OCI-LY1 (cell line): Measurements from ENCODE around the gene REX1BD.

Experiments
- H2AFZ ChIP-seq: fragments of 200-600 bp; sonication (generic), shearing (Covaris generic); 2 replicates; pipeline ENCODE4 v1.6.0; 2014; ENCODE audit warnings: antibody characterized with exemption, mild to moderate bottlenecking, low read length
- H3F3A ChIP-seq: fragments of 200-600 bp; sonication (generic), shearing (Covaris generic); 2 replicates; pipeline ENCODE4 v1.6.0; 2014; ENCODE audit warnings: mild to moderate bottlenecking, antibody characterized with exemption, low read length, moderate library complexity; ENCODE audit not compliant: insufficient read depth
- H3K27ac ChIP-seq: fragments of 200-600 bp; sonication (generic); 2 replicates; pipeline ENCODE4 v1.5.1; 2014; ENCODE audit warnings: low read length, mixed run types, mild to moderate bottlenecking, low read depth; ENCODE audit not compliant: poor library complexity, severe bottlenecking
- H3K27me3 ChIP-seq: fragments of 200-600 bp; sonication (generic); 2 replicates; pipeline ENCODE4 v1.6.0; 2014; ENCODE audit warnings: antibody characterized with exemption, mild to moderate bottlenecking, low read length, moderate library complexity; ENCODE audit not compliant: insufficient read depth
- H3K36me3 ChIP-seq: fragments of 200-600 bp; sonication (generic); 2 replicates; pipeline ENCODE4 v1.6.1; 2014; ENCODE audit warnings: mild to moderate bottlenecking, antibody characterized with exemption, low read length, moderate library complexity, mixed read lengths; ENCODE audit not compliant: insufficient read depth
- H3K4me1 ChIP-seq: fragments of 200-600 bp; sonication (generic); 2 replicates; pipeline ENCODE4 v1.5.1; 2014; ENCODE audit warnings: mild to moderate bottlenecking, low read length, moderate library complexity; ENCODE audit not compliant: insufficient read depth, severe bottlenecking
- H3K4me2 ChIP-seq: fragments of 200-600 bp; sonication (generic), shearing (Covaris generic); 2 replicates; pipeline ENCODE4 v1.6.1; 2014; ENCODE audit warnings: low read length
- H3K4me3 ChIP-seq: fragments of 200-600 bp; sonication (generic); 2 replicates; pipeline ENCODE4 v1.5.1; 2014; ENCODE audit warnings: low read length, low read depth, mild to moderate bottlenecking, mixed read lengths; ENCODE audit not compliant: poor library complexity, severe bottlenecking
- H3K79me2 ChIP-seq: fragments of 200-600 bp; shearing (Covaris generic); 2 replicates; pipeline ENCODE4 v1.6.1; 2016; ENCODE audit warnings: mixed run types, low read length, mixed read lengths; ENCODE audit not compliant: insufficient read depth
- H3K9ac ChIP-seq: fragments of 200-600 bp; sonication (generic), shearing (Covaris generic); 2 replicates; pipeline ENCODE4 v1.6.1; 2014; ENCODE audit warnings: mild to moderate bottlenecking, low read length, mixed read lengths
- H3K9me2 ChIP-seq: fragments of 200-600 bp; sonication (generic), shearing (Covaris generic); 2 replicates; pipeline ENCODE4 v1.6.1; 2014; ENCODE audit warnings: low read depth, mild to moderate bottlenecking, low read length, mixed read lengths
- H3K9me3 ChIP-seq: fragments of 200-600 bp; shearing (Covaris generic); 2 replicates; pipeline ENCODE4 v1.6.1; 2014; ENCODE audit warnings: low read length, mixed read lengths
- H4K20me1 ChIP-seq: fragments of 200-600 bp; sonication (generic), shearing (Covaris generic); 2 replicates; pipeline ENCODE4 v1.6.0; 2016; ENCODE audit warnings: mild to moderate bottlenecking, low read length; ENCODE audit not compliant: insufficient read depth
- EZH2 ChIP-seq: fragments of 200-600 bp; sonication (generic), shearing (Covaris generic); IDR thresholded peaks from 2 replicates; pipeline ENCODE4 v1.8.0; 2017; ENCODE audit warnings: borderline replicate concordance, mixed run types, mild to moderate bottlenecking, antibody characterized with exemption, low read length, moderate library complexity, mixed read lengths
- TF ChIP-seq, protein P1 (sequence below): fragments of 200-600 bp; sonication (generic), shearing (Covaris generic); IDR thresholded peaks from 2 replicates; pipeline ENCODE4 v1.5.1; 2017; ENCODE audit warnings: mild to moderate bottlenecking, antibody characterized with exemption, low read length, moderate library complexity, mixed read lengths

Gene REX1BD

DNA sequence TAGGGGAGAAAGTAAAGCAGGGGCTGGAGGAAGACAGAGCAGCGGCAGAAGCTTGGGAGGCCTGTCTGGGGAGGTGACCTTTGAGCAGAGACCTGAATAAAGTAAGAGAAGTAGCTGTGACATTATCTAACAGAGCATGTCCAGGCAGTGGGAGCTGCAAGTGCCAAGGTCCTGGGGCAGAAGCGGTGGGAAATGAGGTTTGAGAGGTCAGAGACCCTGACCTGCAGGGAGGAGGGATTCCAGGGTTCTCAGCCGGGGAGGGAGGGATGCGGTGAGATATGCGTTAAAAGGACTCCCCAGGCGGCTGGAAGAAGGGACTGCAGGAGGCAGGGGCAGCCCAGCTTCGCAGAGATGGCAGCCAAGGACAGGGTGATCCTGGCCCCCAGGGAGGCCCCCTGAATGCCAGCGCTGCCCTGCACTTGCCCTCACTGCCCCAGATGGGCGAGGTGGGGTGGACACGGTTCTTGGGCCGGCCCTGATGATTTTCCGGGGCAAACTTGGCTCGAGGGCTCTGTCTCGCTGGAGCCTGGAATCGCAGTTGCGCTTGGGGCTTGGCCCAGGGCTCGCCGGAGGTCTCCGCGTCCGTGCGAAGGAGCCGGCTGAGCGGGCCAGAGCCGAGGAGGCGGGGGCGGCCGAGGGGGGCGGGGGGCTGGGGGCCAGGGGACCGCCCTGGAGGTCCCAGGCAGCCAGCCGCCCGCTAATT, 14.8 kb downstream of the REX1BD start:
- H3K9me3 ChIP-seq = no peaks in the 10 kb centered on the region
- H3F3A ChIP-seq = no peaks in the 10 kb centered on the region
- H3K4me2 ChIP-seq = no peak overlapping the region
- no peak overlapping the region for H3K4me3 ChIP-seq
- no peak for TF ChIP-seq EZH2
- TF ChIP-seq, protein P1, sequence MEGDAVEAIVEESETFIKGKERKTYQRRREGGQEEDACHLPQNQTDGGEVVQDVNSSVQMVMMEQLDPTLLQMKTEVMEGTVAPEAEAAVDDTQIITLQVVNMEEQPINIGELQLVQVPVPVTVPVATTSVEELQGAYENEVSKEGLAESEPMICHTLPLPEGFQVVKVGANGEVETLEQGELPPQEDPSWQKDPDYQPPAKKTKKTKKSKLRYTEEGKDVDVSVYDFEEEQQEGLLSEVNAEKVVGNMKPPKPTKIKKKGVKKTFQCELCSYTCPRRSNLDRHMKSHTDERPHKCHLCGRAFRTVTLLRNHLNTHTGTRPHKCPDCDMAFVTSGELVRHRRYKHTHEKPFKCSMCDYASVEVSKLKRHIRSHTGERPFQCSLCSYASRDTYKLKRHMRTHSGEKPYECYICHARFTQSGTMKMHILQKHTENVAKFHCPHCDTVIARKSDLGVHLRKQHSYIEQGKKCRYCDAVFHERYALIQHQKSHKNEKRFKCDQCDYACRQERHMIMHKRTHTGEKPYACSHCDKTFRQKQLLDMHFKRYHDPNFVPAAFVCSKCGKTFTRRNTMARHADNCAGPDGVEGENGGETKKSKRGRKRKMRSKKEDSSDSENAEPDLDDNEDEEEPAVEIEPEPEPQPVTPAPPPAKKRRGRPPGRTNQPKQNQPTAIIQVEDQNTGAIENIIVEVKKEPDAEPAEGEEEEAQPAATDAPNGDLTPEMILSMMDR = 0 out of 2 replicates have a peak, but pooled peaks have one; percentile 7
- H3K9ac ChIP-seq = no peak overlapping the region
- H3K27ac ChIP-seq = no peak overlapping the region
- H3K36me3 ChIP-seq = no peaks in the 10 kb centered on the region
- no peak overlapping the region for H2AFZ ChIP-seq
- no peaks in the 10 kb centered on the region for H4K20me1 ChIP-seq
- H3K9me2 ChIP-seq = no peaks in the 10 kb centered on the region
- H3K4me1 ChIP-seq = no peaks in the 10 kb centered on the region
- H3K79me2 ChIP-seq = no peaks in the 10 kb centered on the region
- peaks cover 18% of the 10 kb centered on the region; the same call in 1 of the 2 replicates for H3K27me3 ChIP-seq

DNA sequence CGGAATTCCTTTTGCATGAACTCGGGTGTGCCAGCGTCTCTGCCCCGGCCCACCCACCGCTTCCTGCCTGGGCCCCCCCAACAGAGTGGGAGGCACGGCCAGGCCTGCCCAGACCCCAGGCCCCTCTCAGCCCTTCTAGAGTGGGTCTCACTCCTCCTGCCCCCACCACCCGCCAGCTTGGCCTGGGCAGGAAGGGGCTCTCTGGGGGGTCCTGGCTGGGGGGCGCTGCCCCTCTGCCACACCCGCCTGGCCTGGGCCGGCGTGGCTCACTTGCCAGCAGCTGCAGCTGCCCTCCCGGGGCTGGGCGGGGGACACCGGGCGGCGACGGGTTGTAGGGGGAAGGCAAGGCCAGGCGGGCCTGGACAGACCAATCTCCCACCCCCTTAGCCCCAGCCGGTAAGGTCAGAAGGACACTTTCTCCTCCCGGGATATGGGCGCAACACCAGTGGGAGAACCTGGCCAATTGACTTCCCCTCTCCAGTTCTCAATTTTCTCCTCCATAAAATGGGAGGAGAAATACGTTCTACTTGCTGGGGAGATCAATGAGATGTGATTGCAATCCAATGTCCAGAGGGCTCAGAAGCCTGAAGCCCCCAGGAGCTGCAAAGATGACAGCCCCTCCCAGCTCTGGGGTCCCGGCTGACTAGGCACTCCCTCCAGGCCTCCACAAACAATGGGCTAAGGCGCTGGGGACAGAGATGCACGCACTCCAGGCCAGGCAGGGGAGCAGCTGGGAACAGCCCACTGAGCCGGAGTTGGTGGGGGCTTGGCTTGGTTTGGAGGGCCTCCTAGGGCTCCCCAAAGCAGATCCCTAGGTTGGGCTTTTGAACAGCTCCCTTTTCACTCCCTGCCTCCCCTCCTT, 15.6 kb downstream of the REX1BD start:
- H3K4me1 ChIP-seq = no peaks in the 10 kb centered on the region
- peaks cover 22% of the 10 kb centered on the region; the same call in 1 of the 2 replicates for H3K27me3 ChIP-seq
- H3K27ac ChIP-seq = no peak overlapping the region
- no peaks in the 10 kb centered on the region for H3K36me3 ChIP-seq
- no peaks in the 10 kb centered on the region for H3K9me3 ChIP-seq
- no peak overlapping the region for H2AFZ ChIP-seq
- no peak overlapping the region for H3K4me3 ChIP-seq
- TF ChIP-seq, protein P1 = no peak
- no peak for TF ChIP-seq EZH2
- no peaks in the 10 kb centered on the region for H3K9me2 ChIP-seq
- H3F3A ChIP-seq = no peaks in the 10 kb centered on the region
- no peak overlapping the region for H3K4me2 ChIP-seq
- H3K9ac ChIP-seq = no peak overlapping the region
- no peaks in the 10 kb centered on the region for H4K20me1 ChIP-seq
- H3K79me2 ChIP-seq = no peaks in the 10 kb centered on the region

GRCh38 chr19:18604820-18605159, 16.2 kb downstream of the REX1BD start:
- Histone ChIP-seq H3F3A (no peaks in the 10 kb centered on the region), H3K36me3 (no peaks in the 10 kb centered on the region), H3K79me2 (no peaks in the 10 kb centered on the region), H4K20me1 (no peaks in the 10 kb centered on the region), H3K27me3 (peaks cover 23% of the 10 kb centered on the region), H2AFZ (no peak overlapping the region), H3K4me3 (no peak overlapping the region), H3K9ac (no peak overlapping the region), H3K4me1 (no peaks in the 10 kb centered on the region), H3K4me2 (no peak overlapping the region), H3K9me3 (no peaks in the 10 kb centered on the region), H3K9me2 (no peaks in the 10 kb centered on the region), H3K27ac (no peak overlapping the region)
- TF ChIP-seq, protein P1 = no peak
- no peak for TF ChIP-seq EZH2
